ENCODE data around the gene CHN2.

CHN2 gene

GRCh38 chr7:29505931-29506330 lies 311.4 kb downstream of the CHN2 start:
- H3K27ac ChIP-seq, result no peak overlapping the region
- no peak overlapping the region for H2AFZ ChIP-seq
- TF ChIP-seq CTCF (IDR thresholded peaks at IDR 0.05), result no peak
- H3K9ac ChIP-seq, result no peak overlapping the region
- no peak overlapping the region for H3K4me3 ChIP-seq (ENCODE audit: low read depth, low read length)
- no peaks in the 10 kb centered on the region for H3K79me2 ChIP-seq
- H3K4me2 ChIP-seq (ENCODE audit: low read length), result no peak overlapping the region
- H3K36me3 ChIP-seq (ENCODE audit: control insufficient read depth, insufficient read depth, low read length), result no peaks in the 10 kb centered on the region
- H3K27me3 ChIP-seq (ENCODE audit: control insufficient read depth, insufficient read depth, low read length), result no peaks in the 10 kb centered on the region
- H3K9me3 ChIP-seq (ENCODE audit: control insufficient read depth, low read length), result no peaks in the 10 kb centered on the region
- no peaks in the 10 kb centered on the region for H3K4me1 ChIP-seq

- no peak overlapping the region for H3K4me3 ChIP-seq (ENCODE audit: low read depth, low read length)
- no peak overlapping the region for H3K9ac ChIP-seq
- no peak overlapping the region for H3K4me2 ChIP-seq (ENCODE audit: low read length)
- no peaks in the 10 kb centered on the region for H3K79me2 ChIP-seq
- no peak overlapping the region for H2AFZ ChIP-seq
- no peaks in the 10 kb centered on the region for H3K36me3 ChIP-seq (ENCODE audit: control insufficient read depth, insufficient read depth, low read length)
- no peaks in the 10 kb centered on the region for H3K9me3 ChIP-seq (ENCODE audit: control insufficient read depth, low read length)
- H3K4me1 ChIP-seq, result no peaks in the 10 kb centered on the region
- no peaks in the 10 kb centered on the region for H3K27me3 ChIP-seq (ENCODE audit: control insufficient read depth, insufficient read depth, low read length)
- TF ChIP-seq CTCF (IDR thresholded peaks at IDR 0.05), result no peak
- no peak overlapping the region for H3K27ac ChIP-seq
Measured at GRCh38 chr7:29508608-29509007, 314.0 kb downstream of the CHN2 start.

GRCh38 chr7:29510028-29510427 lies 315.5 kb downstream of the CHN2 start:
- TF ChIP-seq CTCF (IDR thresholded peaks at IDR 0.05), result no peak
- Histone ChIP-seq H3K9ac (no peak overlapping the region), H3K4me3 (ENCODE audit: low read depth, low read length) (no peak overlapping the region), H3K4me2 (ENCODE audit: low read length) (no peak overlapping the region), H3K27ac (no peak overlapping the region), H3K9me3 (ENCODE audit: control insufficient read depth, low read length) (no peaks in the 10 kb centered on the region), H3K79me2 (no peaks in the 10 kb centered on the region), H3K36me3 (ENCODE audit: control insufficient read depth, insufficient read depth, low read length) (no peaks in the 10 kb centered on the region), H3K27me3 (ENCODE audit: control insufficient read depth, insufficient read depth, low read length) (no peaks in the 10 kb centered on the region), H3K4me1 (no peaks in the 10 kb centered on the region), H2AFZ (no peak overlapping the region)

- Histone ChIP-seq H2AFZ (no peak overlapping the region), H3K27me3 (ENCODE audit: control insufficient read depth, insufficient read depth, low read length) (no peaks in the 10 kb centered on the region), H3K36me3 (ENCODE audit: control insufficient read depth, insufficient read depth, low read length) (no peaks in the 10 kb centered on the region), H3K4me3 (ENCODE audit: low read depth, low read length) (no peak overlapping the region), H3K9ac (no peak overlapping the region), H3K79me2 (no peaks in the 10 kb centered on the region), H3K27ac (no peak overlapping the region), H3K4me2 (ENCODE audit: low read length) (no peak overlapping the region), H3K4me1 (no peaks in the 10 kb centered on the region), H3K9me3 (ENCODE audit: control insufficient read depth, low read length) (no peaks in the 10 kb centered on the region)
- no peak for TF ChIP-seq CTCF (IDR thresholded peaks at IDR 0.05)
Measured at GRCh38 chr7:29511337-29511736, 316.8 kb downstream of the CHN2 start.

GRCh38 chr7:29511851-29512250 lies 317.3 kb downstream of the CHN2 start:
- no peak overlapping the region for H3K4me2 ChIP-seq (ENCODE audit: low read length)
- no peaks in the 10 kb centered on the region for H3K36me3 ChIP-seq (ENCODE audit: control insufficient read depth, insufficient read depth, low read length)

More at GRCh38 chr7:29511851-29512250, 317.3 kb downstream of the CHN2 start:
- Histone ChIP-seq H3K9ac (no peak overlapping the region), H3K4me3 (ENCODE audit: low read depth, low read length) (no peak overlapping the region), H3K4me1 (no peaks in the 10 kb centered on the region), H3K27me3 (ENCODE audit: control insufficient read depth, insufficient read depth, low read length) (no peaks in the 10 kb centered on the region), H2AFZ (no peak overlapping the region), H3K79me2 (no peaks in the 10 kb centered on the region), H3K27ac (no peak overlapping the region), H3K9me3 (ENCODE audit: control insufficient read depth, low read length) (no peaks in the 10 kb centered on the region)
- no peak for TF ChIP-seq CTCF (IDR thresholded peaks at IDR 0.05)

Data from parathyroid adenoma (tissue), 2 donors.